Kidney (tissue), 22 donors: Measurements from ENCODE around the gene C1QL3. TPM values are rescaled to one million over a fixed set of nuclear protein-coding genes. Genes with fewer than 3 reads are reported as not detected.
A peak's percentile ranks its signal among the peaks of the same experiment; 100 is the strongest.

Experiments used
- DNase-seq, 5 donors: peaks; one replicate each; pipeline ENCODE4 v3.0.0-alpha.2; 2013 to 2020
- FAIRE-seq: peaks from 2 replicates; lab custom pipeline; 2012; peaks lifted over from hg19 to GRCh38; lab: Jason Lieb, UNC
- H3K27ac ChIP-seq, 2 donors: one replicate each; pipeline ENCODE4 v1.7.0; 2013; ENCODE audit warnings: low read depth in 2 of 2, low read length in 2 of 2, inconsistent platforms in 1 of 2
- H3K27me3 ChIP-seq: one replicate; pipeline ENCODE4 v1.7.1; 2013; ENCODE audit warnings: low read length, inconsistent platforms; ENCODE audit not compliant: control insufficient read depth, insufficient read depth
- H3K36me3 ChIP-seq, 3 donors: one replicate each; pipeline versions ENCODE4 v1.7.0 to v1.7.1; 2013; ENCODE audit warnings: low read length in 3 of 3, control low read depth in 1 of 3, inconsistent platforms in 1 of 3; ENCODE audit not compliant: insufficient read depth in 3 of 3, control insufficient read depth in 2 of 3
- H3K4me1 ChIP-seq, 3 donors: one replicate each; pipeline versions ENCODE4 v1.7.0 to v1.7.1; 2013; ENCODE audit warnings: low read length in 3 of 3, inconsistent platforms in 1 of 3, low read depth in 1 of 3; ENCODE audit not compliant: control insufficient read depth in 2 of 3, insufficient read depth in 2 of 3
- H3K4me3 ChIP-seq, 3 donors: one replicate each; pipeline versions ENCODE4 v1.7.0 to v1.8.1; 2013; ENCODE audit warnings: low read length in 3 of 3, control low read depth in 1 of 3, inconsistent platforms in 1 of 3
- H3K9ac ChIP-seq, 3 donors: one replicate each; pipeline versions ENCODE4 v1.7.0 to v1.7.1; 2013; ENCODE audit warnings: low read length in 3 of 3, control low read depth in 1 of 3, inconsistent platforms in 1 of 3
- H3K9me3 ChIP-seq, 3 donors: one replicate each; pipeline versions ENCODE4 v1.7.0 to v1.7.1; 2013; ENCODE audit warnings: low read length in 3 of 3, control low read depth in 1 of 3, inconsistent platforms in 1 of 3; ENCODE audit not compliant: control insufficient read depth in 2 of 3, insufficient read depth in 1 of 3
- intact Hi-C: fragments of 100-400 bp; cut with DNase I; formaldehyde crosslinking; loops from one replicate; pipeline ENCODE4 v1.11.1; 2022
- long read RNA-seq, 10 donors: library from polyadenylated mRNA in 1 of 10; unstranded in 1 of 10; transcript quantifications; one replicate each; pipeline ENCODE4 v2.0.0 and lab custom pipeline, GENCODE V29; 2021 to 2026
- polyA plus RNA-seq: library from polyadenylated mRNA; stranded (reverse); fragments of 350-450 nt; fragmentation: Illumina TruSeq; extraction: RNeasy Lipid Tissue Mini Kit (QIAGEN cat#74804); gene quantifications from one replicate; pipeline ENCODE4 v1.2.3, GENCODE V29; 2014; ENCODE audit warnings: low read depth, low replicate concordance; ENCODE audit not compliant: insufficient read depth
- total RNA-seq: library from RNA; stranded (reverse); fragmentation: NEBNext Ultra II Directional; extraction: Animal tissue kit (Norgen Biotek cat#: 25700); gene quantifications from one replicate; pipeline ENCODE4 v1.2.1, GENCODE V29; 2021
- TF ChIP-seq, protein P1 (sequence below): IDR thresholded peaks from 3 replicates; pipeline ENCODE4 v1.5.1; 2012; ENCODE audit warnings: mild to moderate bottlenecking, moderate library complexity, borderline replicate concordance; ENCODE audit not compliant: insufficient read depth; ENCODE audit errors: extremely low read depth
- donor health status: control.
- donor health status: control.
- donor health status: control.
- donor health status: control.
- donor health status: control.
- donor health status: DM: yes; HTN: yes; CAD: no.
- donor health status: Normal renal cell carcinoma (clear cell type).

The C1QL3 gene
- total RNA-seq (not detected), polyA plus RNA-seq (not detected)
- long read RNA-seq, donor 1: 0 reads
- long read RNA-seq, donor 2: 0 reads
- long read RNA-seq, donor 3: 0 reads
- long read RNA-seq, donor 4: 0 reads
- long read RNA-seq, donor 5: 0 reads
- long read RNA-seq, donor 6: 0 reads
- long read RNA-seq, donor 7: 0 reads
- long read RNA-seq, donor 8: 0 reads
- long read RNA-seq, donor 9: 0 reads
- long read RNA-seq, donor 10, partial matches to known transcripts: 11 of 11 reads
- long read RNA-seq, donor 10, other reads (novel, unspliced or antisense): 0 of 11 reads

DNA sequence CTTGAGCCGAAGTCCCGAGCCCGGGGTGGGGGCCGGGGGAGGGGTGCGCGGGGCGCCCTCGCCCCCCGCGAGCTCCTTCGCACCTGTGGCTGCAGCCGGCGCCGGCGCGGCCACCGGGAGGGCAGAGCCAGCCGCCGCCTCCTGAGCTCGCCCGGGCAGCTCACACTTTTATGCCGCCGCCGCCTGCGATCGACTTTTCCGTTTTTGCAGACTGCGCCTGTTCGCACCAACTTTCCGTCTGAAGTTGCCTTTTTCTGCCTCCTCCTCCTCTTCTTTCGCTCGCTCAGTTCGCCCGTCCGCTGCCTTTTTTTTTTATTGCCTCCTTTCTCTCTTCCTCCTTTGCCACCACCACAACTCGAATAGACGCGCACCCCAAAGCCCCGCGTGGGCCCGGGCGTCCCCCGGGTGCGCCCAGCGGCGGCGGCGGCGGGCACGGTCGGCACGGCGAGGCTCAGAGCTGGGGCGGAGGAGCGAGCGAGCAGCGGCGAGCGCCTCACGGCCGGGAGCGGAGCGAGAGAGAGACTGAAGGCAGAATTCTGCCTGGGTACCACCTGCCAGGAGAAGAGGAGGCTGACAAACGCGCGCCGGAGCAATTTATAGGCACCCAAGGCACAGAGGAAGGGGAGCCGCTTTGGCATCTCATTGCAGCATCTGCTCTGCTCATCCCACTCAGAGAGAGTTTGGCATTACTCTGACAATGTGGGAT lies at the start of gene C1QL3:
Gene C1QL3, minus strand, starts transcription at position 569 of the 706 bp plus-strand sequence. CDS start 814 bp downstream, outside the sequence.
- TF ChIP-seq, protein P1, sequence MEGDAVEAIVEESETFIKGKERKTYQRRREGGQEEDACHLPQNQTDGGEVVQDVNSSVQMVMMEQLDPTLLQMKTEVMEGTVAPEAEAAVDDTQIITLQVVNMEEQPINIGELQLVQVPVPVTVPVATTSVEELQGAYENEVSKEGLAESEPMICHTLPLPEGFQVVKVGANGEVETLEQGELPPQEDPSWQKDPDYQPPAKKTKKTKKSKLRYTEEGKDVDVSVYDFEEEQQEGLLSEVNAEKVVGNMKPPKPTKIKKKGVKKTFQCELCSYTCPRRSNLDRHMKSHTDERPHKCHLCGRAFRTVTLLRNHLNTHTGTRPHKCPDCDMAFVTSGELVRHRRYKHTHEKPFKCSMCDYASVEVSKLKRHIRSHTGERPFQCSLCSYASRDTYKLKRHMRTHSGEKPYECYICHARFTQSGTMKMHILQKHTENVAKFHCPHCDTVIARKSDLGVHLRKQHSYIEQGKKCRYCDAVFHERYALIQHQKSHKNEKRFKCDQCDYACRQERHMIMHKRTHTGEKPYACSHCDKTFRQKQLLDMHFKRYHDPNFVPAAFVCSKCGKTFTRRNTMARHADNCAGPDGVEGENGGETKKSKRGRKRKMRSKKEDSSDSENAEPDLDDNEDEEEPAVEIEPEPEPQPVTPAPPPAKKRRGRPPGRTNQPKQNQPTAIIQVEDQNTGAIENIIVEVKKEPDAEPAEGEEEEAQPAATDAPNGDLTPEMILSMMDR: no peak
- Histone ChIP-seq H3K9me3 (no peaks in the 10 kb centered on the region), H3K27ac (no peak within 1 kb of the TSS), H3K4me1 (peaks cover 0 to 8% (median 0%) of the 10 kb centered on the region in 3 donors), H3K36me3 (no peaks in the 10 kb centered on the region), H3K9ac (no peak within 1 kb of the TSS), H3K4me3 (peak within 1 kb of the TSS in 2 of 3 donors; percentile 17 to 38), H3K27me3 (peaks cover 29% of the 10 kb centered on the region)
- DNase-seq (peak in 4 of 5 donors; percentile 54 to 62 (median 59)), FAIRE-seq (no peak)
- intact Hi-C loops: no loop called here

DNA sequence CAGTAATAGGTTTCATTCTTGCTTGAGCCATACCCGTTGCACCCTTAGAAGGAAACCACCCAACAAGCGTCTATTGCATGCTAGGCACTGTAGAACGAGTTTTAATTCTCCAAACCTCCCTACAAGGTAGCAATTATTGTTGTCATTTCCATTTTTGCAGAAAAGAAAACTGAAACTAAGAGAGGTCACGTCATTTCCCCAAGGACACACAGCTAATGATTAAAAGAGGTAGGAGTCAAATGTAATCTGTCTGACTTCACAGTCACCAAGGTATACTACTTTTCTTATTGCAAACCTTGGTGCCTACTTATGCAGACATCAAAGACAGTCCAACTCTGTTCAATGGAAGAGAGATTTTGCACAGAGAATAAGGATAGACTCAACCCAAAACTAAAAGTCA lies 49.1 kb upstream of the C1QL3 start:
- H3K36me3 ChIP-seq: no peaks in the 10 kb centered on the region
- H3K4me3 ChIP-seq: peak overlapping the region in 1 of 3 donors; percentile 10
- no peak overlapping the region for H3K27ac ChIP-seq
- DNase-seq (no peak), FAIRE-seq (no peak)
- no peaks in the 10 kb centered on the region for H3K4me1 ChIP-seq
- intact Hi-C loops: no loop called here
- H3K27me3 ChIP-seq: no peaks in the 10 kb centered on the region
- no peak overlapping the region for H3K9ac ChIP-seq
- H3K9me3 ChIP-seq: no peaks in the 10 kb centered on the region
- TF ChIP-seq, protein P1: no peak

DNA sequence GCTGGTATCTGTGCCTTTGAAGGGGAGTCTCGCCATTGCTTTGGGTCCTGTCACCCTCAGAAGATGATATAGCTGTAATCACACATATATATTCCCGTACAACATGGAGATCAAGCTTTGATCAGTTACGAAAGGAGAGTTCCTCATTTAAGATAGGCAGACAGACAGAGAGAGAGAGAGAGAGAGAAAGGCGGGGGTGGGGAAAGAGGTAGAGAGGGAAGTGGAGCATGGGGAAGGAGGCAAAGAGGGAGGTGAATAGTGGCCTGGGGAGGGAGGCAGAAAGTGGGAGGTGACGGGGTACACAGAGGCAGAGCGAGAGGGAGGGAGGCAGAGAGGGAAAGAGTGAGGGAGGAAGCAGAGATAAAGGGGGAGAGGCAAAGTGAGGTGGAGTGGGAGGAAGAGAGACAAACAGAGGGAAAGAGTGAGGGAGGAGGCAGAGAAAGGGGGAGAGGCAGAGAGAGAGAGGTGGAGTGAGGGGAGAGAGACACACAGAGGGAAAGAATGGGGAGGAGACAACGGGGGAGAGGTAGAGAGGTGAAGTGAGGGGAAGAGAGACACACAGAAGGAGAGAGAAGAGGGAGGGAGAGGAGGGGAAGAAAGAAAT lies 44.6 kb upstream of the C1QL3 start:
- H3K4me1 ChIP-seq: no peaks in the 10 kb centered on the region
- FAIRE-seq: no peak
- no peaks in the 10 kb centered on the region for H3K9me3 ChIP-seq
- intact Hi-C loops: no loop called here
- no peak overlapping the region for H3K27ac ChIP-seq
- no peak overlapping the region for H3K9ac ChIP-seq
- TF ChIP-seq, protein P1: no peak
- no peaks in the 10 kb centered on the region for H3K36me3 ChIP-seq
- no peak overlapping the region for H3K4me3 ChIP-seq
- DNase-seq: no peak
- H3K27me3 ChIP-seq: no peaks in the 10 kb centered on the region
